Gastrocnemius medialis (tissue), 4 donors: Measurements from ENCODE around the gene STPG3.

Experiments
- CTCF ChIP-seq, 5 experiments: fragments of 450-650 bp in 3 of 5; fragments of 200-600 bp in 2 of 5; sonication (generic) in 2 of 5; IDR thresholded peaks in 4 of 5; conservative IDR thresholded peaks in 1 of 5; 1 replicate in 4 of 5; 2 replicates in 1 of 5; pipeline ENCODE4 v1.5.1; 2016 to 2019; ENCODE audit warnings: antibody characterized with exemption in 5 of 5, mild to moderate bottlenecking in 3 of 5, moderate library complexity in 3 of 5
- POLR2A ChIP-seq, 2 donors: fragments of 450-650 bp; IDR thresholded peaks; one replicate each; pipeline ENCODE4 v1.6.1; 2017; ENCODE audit warnings: antibody characterized with exemption in 2 of 2, mild to moderate bottlenecking in 2 of 2, moderate library complexity in 2 of 2

GRCh38 chr9:137247916-137248175, 3.2 kb upstream of the STPG3 start:
- no peak for TF ChIP-seq CTCF (IDR thresholded peaks at IDR 0.05 in 4 of 5, conservative IDR thresholded peaks at IDR 0.05 in 1 of 5)
- no peak for TF ChIP-seq POLR2A (IDR thresholded peaks at IDR 0.05)
